ENCODE data around the gene SPAG4.

DNA sequence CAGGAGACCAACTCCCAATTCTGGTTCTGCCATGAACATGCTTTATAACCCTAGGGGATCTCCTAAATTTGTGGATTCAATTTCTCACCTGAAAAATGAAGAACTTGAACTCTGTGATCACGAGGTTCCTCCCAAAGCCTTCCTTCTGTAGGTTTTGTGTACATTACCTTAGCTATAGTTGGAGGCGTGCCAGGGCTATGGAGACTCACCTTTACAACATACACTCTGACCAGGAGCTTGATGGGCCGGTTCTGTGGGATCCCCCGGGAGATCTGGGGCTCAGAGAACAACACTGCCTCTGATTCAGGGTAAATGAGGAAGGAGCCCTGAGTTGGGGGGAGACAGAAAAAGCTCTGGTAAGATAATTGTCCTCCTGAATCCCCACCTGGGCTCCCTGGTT lies 39.7 kb upstream of the SPAG4 start:
- TF ChIP-seq, protein P1, sequence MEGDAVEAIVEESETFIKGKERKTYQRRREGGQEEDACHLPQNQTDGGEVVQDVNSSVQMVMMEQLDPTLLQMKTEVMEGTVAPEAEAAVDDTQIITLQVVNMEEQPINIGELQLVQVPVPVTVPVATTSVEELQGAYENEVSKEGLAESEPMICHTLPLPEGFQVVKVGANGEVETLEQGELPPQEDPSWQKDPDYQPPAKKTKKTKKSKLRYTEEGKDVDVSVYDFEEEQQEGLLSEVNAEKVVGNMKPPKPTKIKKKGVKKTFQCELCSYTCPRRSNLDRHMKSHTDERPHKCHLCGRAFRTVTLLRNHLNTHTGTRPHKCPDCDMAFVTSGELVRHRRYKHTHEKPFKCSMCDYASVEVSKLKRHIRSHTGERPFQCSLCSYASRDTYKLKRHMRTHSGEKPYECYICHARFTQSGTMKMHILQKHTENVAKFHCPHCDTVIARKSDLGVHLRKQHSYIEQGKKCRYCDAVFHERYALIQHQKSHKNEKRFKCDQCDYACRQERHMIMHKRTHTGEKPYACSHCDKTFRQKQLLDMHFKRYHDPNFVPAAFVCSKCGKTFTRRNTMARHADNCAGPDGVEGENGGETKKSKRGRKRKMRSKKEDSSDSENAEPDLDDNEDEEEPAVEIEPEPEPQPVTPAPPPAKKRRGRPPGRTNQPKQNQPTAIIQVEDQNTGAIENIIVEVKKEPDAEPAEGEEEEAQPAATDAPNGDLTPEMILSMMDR (conservative IDR thresholded peaks at IDR 0.05; ENCODE audit: low read length): no peak
- no peak for TF ChIP-seq EZH2phosphoT487 (IDR thresholded peaks at IDR 0.05; ENCODE audit: borderline replicate concordance)
